ENCODE results near the gene SPON1.
"Not testable (repeated sequence)": the region's sequence is repeated elsewhere in the genome, so short reads cannot be mapped to it uniquely, and the experiment has no call there.

SPON1 gene

DNA sequence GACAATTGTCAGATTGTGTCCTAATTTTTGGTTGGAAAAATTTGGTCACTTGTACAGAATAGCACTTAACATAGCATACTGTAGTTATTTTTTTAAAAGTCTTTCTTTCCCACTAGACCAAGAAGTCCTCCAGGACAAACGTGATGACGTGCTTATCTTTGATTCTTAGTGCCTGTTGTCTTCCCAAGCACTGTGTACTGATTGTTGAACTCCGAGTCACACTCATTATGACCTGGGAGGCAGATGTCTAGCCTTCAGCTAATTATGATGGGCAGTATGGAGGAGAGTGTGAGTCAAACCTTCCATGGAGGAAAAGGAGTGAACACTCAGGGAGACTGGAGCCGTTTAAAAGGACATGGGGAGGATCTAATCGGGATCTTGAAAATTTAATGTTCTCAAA, 119.8 kb downstream of the SPON1 start:
- H4K8ac ChIP-seq (ENCODE audit: low read depth, low read length) = no peak overlapping the region
- H4K91ac ChIP-seq (ENCODE audit: low read depth, low read length, poor library complexity) = no peak overlapping the region
- no peak overlapping the region for H3K18ac ChIP-seq (ENCODE audit: low read length)
- H2BK12ac ChIP-seq (ENCODE audit: low read length) = no peak overlapping the region
- H3K4me3 ChIP-seq (ENCODE audit: low read length in 2 of 2) = no peak overlapping the region
- no peak overlapping the region for H3K4ac ChIP-seq (ENCODE audit: low read length)
- no peak overlapping the region for H3K14ac ChIP-seq (ENCODE audit: low read length)
- no peaks in the 10 kb centered on the region for H3K27me3 ChIP-seq (ENCODE audit: control insufficient read depth in 3 of 3, insufficient read depth in 3 of 3, low read depth in 1 of 3, low read length in 3 of 3)
- H3K4me2 ChIP-seq (ENCODE audit: insufficient read depth, low read length, poor library complexity, severe bottlenecking) = no peak overlapping the region
- H2BK5ac ChIP-seq (ENCODE audit: low read length) = no peak overlapping the region
- DNase-seq (ENCODE audit: low spot score) = no peak
- no peak overlapping the region for H2AFZ ChIP-seq (ENCODE audit: low read length)
- no peaks in the 10 kb centered on the region for H3K9me3 ChIP-seq (replicated peaks in 1 of 2; ENCODE audit: control insufficient read depth in 2 of 2, insufficient read depth in 1 of 2, low read depth in 1 of 2, low read length in 2 of 2)
- H2BK120ac ChIP-seq (ENCODE audit: low read depth, low read length) = no peak overlapping the region
- H2BK15ac ChIP-seq (ENCODE audit: low read length) = no peak overlapping the region
- no peak overlapping the region for H3K27ac ChIP-seq (replicated peaks; ENCODE audit: low read length)
- H3K9ac ChIP-seq (ENCODE audit: low read depth, low read length, poor library complexity) = no peak overlapping the region
- H3K79me1 ChIP-seq (ENCODE audit: low read depth, low read length) = no peaks in the 10 kb centered on the region
- no peak overlapping the region for H3K23ac ChIP-seq (ENCODE audit: low read depth, low read length, poor library complexity)
- no CpG with 5 or more reads among the region's 5 CpGs for WGBS, 2 donors (ENCODE audit: extremely low coverage in 2 of 2, insufficient read length in 2 of 2, insufficient replicate concordance in 1 of 2)
- H2AK5ac ChIP-seq (ENCODE audit: low read depth, low read length) = no peak overlapping the region
- H3K4me1 ChIP-seq (ENCODE audit: control insufficient read depth in 2 of 2, insufficient read depth in 1 of 2, low read depth in 1 of 2, low read length in 2 of 2) = peaks cover 0 to 5% of the 10 kb centered on the region in 2 donors
- no peaks in the 10 kb centered on the region for H3K36me3 ChIP-seq (replicated peaks in 1 of 2; ENCODE audit: control insufficient read depth in 2 of 2, insufficient read depth in 2 of 2, low read length in 2 of 2)

DNA sequence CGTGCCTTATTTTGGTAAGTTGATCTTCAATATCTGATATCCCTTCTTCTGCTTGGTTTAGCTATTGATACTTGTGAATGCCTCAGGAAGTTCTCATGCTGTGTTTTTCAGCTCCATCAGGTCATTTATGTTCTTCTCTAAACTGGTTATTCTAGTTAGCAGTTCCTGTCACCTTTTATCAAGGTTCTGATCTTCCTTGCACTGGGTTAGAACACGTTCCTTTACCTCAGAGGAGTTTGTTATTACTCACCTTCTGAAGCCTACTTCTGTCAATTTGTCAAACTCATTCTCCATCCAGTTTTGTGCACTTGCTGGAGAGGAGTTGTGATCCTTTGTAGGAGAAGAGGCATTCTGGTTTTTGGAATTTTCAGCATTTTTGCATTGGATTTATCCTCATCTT, 126.3 kb downstream of the SPON1 start:
- H3K9ac ChIP-seq (ENCODE audit: low read depth, low read length, poor library complexity); H3K9me3 ChIP-seq (replicated peaks in 1 of 2; ENCODE audit: control insufficient read depth in 2 of 2, insufficient read depth in 1 of 2, low read depth in 1 of 2, low read length in 2 of 2); H3K79me1 ChIP-seq (ENCODE audit: low read depth, low read length); H3K4me1 ChIP-seq (ENCODE audit: control insufficient read depth in 2 of 2, insufficient read depth in 1 of 2, low read depth in 1 of 2, low read length in 2 of 2); H2BK15ac ChIP-seq (ENCODE audit: low read length); H2BK120ac ChIP-seq (ENCODE audit: low read depth, low read length); H2BK5ac ChIP-seq (ENCODE audit: low read length); H3K36me3 ChIP-seq (replicated peaks in 1 of 2; ENCODE audit: control insufficient read depth in 2 of 2, insufficient read depth in 2 of 2, low read length in 2 of 2); H2AK5ac ChIP-seq (ENCODE audit: low read depth, low read length); H3K4me3 ChIP-seq (ENCODE audit: low read length in 2 of 2); H3K27ac ChIP-seq (replicated peaks; ENCODE audit: low read length); H4K8ac ChIP-seq (ENCODE audit: low read depth, low read length); H2BK12ac ChIP-seq (ENCODE audit: low read length); H2AFZ ChIP-seq (ENCODE audit: low read length); H3K4me2 ChIP-seq (ENCODE audit: insufficient read depth, low read length, poor library complexity, severe bottlenecking); H3K14ac ChIP-seq (ENCODE audit: low read length); H3K27me3 ChIP-seq (ENCODE audit: control insufficient read depth in 3 of 3, insufficient read depth in 3 of 3, low read depth in 1 of 3, low read length in 3 of 3); H3K4ac ChIP-seq (ENCODE audit: low read length); H3K23ac ChIP-seq (ENCODE audit: low read depth, low read length, poor library complexity); DNase-seq (ENCODE audit: low spot score); H4K91ac ChIP-seq (ENCODE audit: low read depth, low read length, poor library complexity); H3K18ac ChIP-seq (ENCODE audit: low read length): not testable (repeated sequence)
- WGBS, 2 donors (ENCODE audit: extremely low coverage in 2 of 2, insufficient read length in 2 of 2, insufficient replicate concordance in 1 of 2) = no CpG with 5 or more reads among the region's 2 CpGs

- H3K4ac ChIP-seq (ENCODE audit: low read length) = no peak overlapping the region
- H3K4me3 ChIP-seq (ENCODE audit: low read length in 2 of 2) = no peak overlapping the region
- DNase-seq (ENCODE audit: low spot score) = no peak
- H3K79me1 ChIP-seq (ENCODE audit: low read depth, low read length) = peaks cover 1% of the 10 kb centered on the region
- no peak overlapping the region for H4K91ac ChIP-seq (ENCODE audit: low read depth, low read length, poor library complexity)
- H3K4me1 ChIP-seq (ENCODE audit: control insufficient read depth in 2 of 2, insufficient read depth in 1 of 2, low read depth in 1 of 2, low read length in 2 of 2) = no peaks in the 10 kb centered on the region
- H4K8ac ChIP-seq (ENCODE audit: low read depth, low read length) = no peak overlapping the region
- no CpG with 5 or more reads among the region's 17 CpGs for WGBS, 2 donors (ENCODE audit: extremely low coverage in 2 of 2, insufficient read length in 2 of 2, insufficient replicate concordance in 1 of 2)
- H2AK5ac ChIP-seq (ENCODE audit: low read depth, low read length) = no peak overlapping the region
- no peak overlapping the region for H2BK5ac ChIP-seq (ENCODE audit: low read length)
- H3K23ac ChIP-seq (ENCODE audit: low read depth, low read length, poor library complexity) = no peak overlapping the region
- no peak overlapping the region for H3K4me2 ChIP-seq (ENCODE audit: insufficient read depth, low read length, poor library complexity, severe bottlenecking)
- H2AFZ ChIP-seq (ENCODE audit: low read length) = no peak overlapping the region
- no peak overlapping the region for H3K27ac ChIP-seq (replicated peaks; ENCODE audit: low read length)
- H3K9me3 ChIP-seq (replicated peaks in 1 of 2; ENCODE audit: control insufficient read depth in 2 of 2, insufficient read depth in 1 of 2, low read depth in 1 of 2, low read length in 2 of 2) = no peaks in the 10 kb centered on the region
- H2BK120ac ChIP-seq (ENCODE audit: low read depth, low read length) = no peak overlapping the region
- H2BK15ac ChIP-seq (ENCODE audit: low read length) = no peak overlapping the region
- H3K9ac ChIP-seq (ENCODE audit: low read depth, low read length, poor library complexity) = no peak overlapping the region
- H3K18ac ChIP-seq (ENCODE audit: low read length) = no peak overlapping the region
- H3K14ac ChIP-seq (ENCODE audit: low read length) = no peak overlapping the region
- no peaks in the 10 kb centered on the region for H3K36me3 ChIP-seq (replicated peaks in 1 of 2; ENCODE audit: control insufficient read depth in 2 of 2, insufficient read depth in 2 of 2, low read length in 2 of 2)
- no peak overlapping the region for H2BK12ac ChIP-seq (ENCODE audit: low read length)
- no peaks in the 10 kb centered on the region for H3K27me3 ChIP-seq (ENCODE audit: control insufficient read depth in 3 of 3, insufficient read depth in 3 of 3, low read depth in 1 of 3, low read length in 3 of 3)
These were observed 127.4 kb downstream of the SPON1 start for GRCh38 chr11:14089690-14090462.

DNA sequence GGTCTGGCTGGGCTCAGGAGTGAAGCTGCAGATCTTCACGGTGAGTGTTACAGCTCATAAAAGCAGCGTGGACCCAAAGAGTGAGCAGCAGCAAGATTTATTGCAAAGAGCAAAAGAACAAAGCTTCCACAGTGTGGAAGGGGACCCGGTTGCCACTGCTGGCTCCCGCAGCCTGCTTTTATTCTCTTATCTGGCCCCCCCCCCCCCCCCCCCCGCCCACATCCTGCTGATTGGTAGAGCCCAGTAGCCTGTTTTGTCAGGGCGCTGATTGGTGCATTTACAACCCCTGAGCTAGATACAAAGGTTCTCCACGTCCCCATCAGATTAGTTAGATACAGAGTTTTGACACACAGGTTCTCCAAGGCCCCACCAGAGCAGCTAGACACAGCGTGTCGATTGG, 128.1 kb downstream of the SPON1 start:
- not testable (repeated sequence) for H3K4me3 ChIP-seq (ENCODE audit: low read length in 2 of 2); H2BK120ac ChIP-seq (ENCODE audit: low read depth, low read length); H3K9ac ChIP-seq (ENCODE audit: low read depth, low read length, poor library complexity); H2BK12ac ChIP-seq (ENCODE audit: low read length); H3K4me2 ChIP-seq (ENCODE audit: insufficient read depth, low read length, poor library complexity, severe bottlenecking); H3K9me3 ChIP-seq (replicated peaks in 1 of 2; ENCODE audit: control insufficient read depth in 2 of 2, insufficient read depth in 1 of 2, low read depth in 1 of 2, low read length in 2 of 2); H2BK15ac ChIP-seq (ENCODE audit: low read length); H3K4ac ChIP-seq (ENCODE audit: low read length); H3K4me1 ChIP-seq (ENCODE audit: control insufficient read depth in 2 of 2, insufficient read depth in 1 of 2, low read depth in 1 of 2, low read length in 2 of 2); H3K18ac ChIP-seq (ENCODE audit: low read length); H3K14ac ChIP-seq (ENCODE audit: low read length); H2AFZ ChIP-seq (ENCODE audit: low read length); H3K27ac ChIP-seq (replicated peaks; ENCODE audit: low read length); DNase-seq (ENCODE audit: low spot score); H3K23ac ChIP-seq (ENCODE audit: low read depth, low read length, poor library complexity); H2AK5ac ChIP-seq (ENCODE audit: low read depth, low read length); H3K27me3 ChIP-seq (ENCODE audit: control insufficient read depth in 3 of 3, insufficient read depth in 3 of 3, low read depth in 1 of 3, low read length in 3 of 3); H4K8ac ChIP-seq (ENCODE audit: low read depth, low read length); H3K36me3 ChIP-seq (replicated peaks in 1 of 2; ENCODE audit: control insufficient read depth in 2 of 2, insufficient read depth in 2 of 2, low read length in 2 of 2); H3K79me1 ChIP-seq (ENCODE audit: low read depth, low read length); H4K91ac ChIP-seq (ENCODE audit: low read depth, low read length, poor library complexity); H2BK5ac ChIP-seq (ENCODE audit: low read length)
- WGBS, 2 donors (ENCODE audit: extremely low coverage in 2 of 2, insufficient read length in 2 of 2, insufficient replicate concordance in 1 of 2) = no CpG with 5 or more reads among the region's 9 CpGs

All from neuronal stem cell (in vitro differentiated cells).